GM19324 (cell line): ENCODE measurements around the gene CRADD.
"Not testable (repeated sequence)": the region's sequence is repeated elsewhere in the genome, so short reads cannot be mapped to it uniquely, and the experiment has no call there.

Experiments used
- ATAC-seq: cut with Tn5 transposase; IDR thresholded peaks from one replicate; pipeline ENCODE4 v1.9.1; 2021; ENCODE audit warnings: mild to moderate bottlenecking, moderate library complexity; ENCODE audit not compliant: unreplicated experiment, low FRiP score

CRADD gene

GRCh38 chr12:93778766-93779165 lies 101.6 kb downstream of the CRADD start:
- no peak for ATAC-seq

- no peak for ATAC-seq
Observed at GRCh38 chr12:93780101-93780641, 103.0 kb downstream of the CRADD start.

- not testable (repeated sequence) for ATAC-seq
Observed at GRCh38 chr12:93780886-93781285, 103.7 kb downstream of the CRADD start.

GRCh38 chr12:93781961-93782360 lies 104.8 kb downstream of the CRADD start:
- ATAC-seq: not testable (repeated sequence)

GRCh38 chr12:93782853-93783252 lies 105.7 kb downstream of the CRADD start:
- no peak for ATAC-seq

- ATAC-seq: no peak
Observed at GRCh38 chr12:93783832-93784231, 106.7 kb downstream of the CRADD start.

- no peak for ATAC-seq
Observed at GRCh38 chr12:93784339-93785086, 107.3 kb downstream of the CRADD start.

- no peak for ATAC-seq
Observed at GRCh38 chr12:93785249-93786010, 108.3 kb downstream of the CRADD start.

- ATAC-seq: no peak
Observed at GRCh38 chr12:93786656-93787397, 109.7 kb downstream of the CRADD start.

- ATAC-seq: no peak
Observed at GRCh38 chr12:93788853-93789252, 111.7 kb downstream of the CRADD start.

GRCh38 chr12:93789767-93790166 lies 112.6 kb downstream of the CRADD start:
- ATAC-seq: no peak

GRCh38 chr12:93790472-93791152 lies 113.4 kb downstream of the CRADD start:
- no peak for ATAC-seq

GRCh38 chr12:93793007-93793406 lies 115.8 kb downstream of the CRADD start:
- no peak for ATAC-seq

GRCh38 chr12:93793983-93794382 lies 116.8 kb downstream of the CRADD start:
- ATAC-seq: no peak

GRCh38 chr12:93794738-93795137 lies 117.6 kb downstream of the CRADD start:
- no peak for ATAC-seq

GRCh38 chr12:93795352-93795751 lies 118.2 kb downstream of the CRADD start:
- ATAC-seq: no peak

GRCh38 chr12:93796729-93797128 lies 119.6 kb downstream of the CRADD start:
- no peak for ATAC-seq

- no peak for ATAC-seq
Observed at GRCh38 chr12:93798279-93799151, 121.3 kb downstream of the CRADD start.

GRCh38 chr12:93801666-93802065 lies 124.5 kb downstream of the CRADD start:
- ATAC-seq: not testable (repeated sequence)
